Lower leg skin (tissue), 3 donors: ENCODE results near the gene MTAP.

Source experiments
- CTCF ChIP-seq, 3 donors: fragments of 450-650 bp; IDR thresholded peaks; one replicate each; pipeline ENCODE4 v1.5.1; 2016; ENCODE audit warnings: antibody characterized with exemption in 3 of 3, mild to moderate bottlenecking in 3 of 3, moderate library complexity in 2 of 3
- POLR2A ChIP-seq, 2 donors: fragments of 450-650 bp; IDR thresholded peaks; one replicate each; pipeline ENCODE4 v1.6.1; 2016 to 2017; ENCODE audit warnings: antibody characterized with exemption in 2 of 2, mild to moderate bottlenecking in 1 of 2, moderate library complexity in 1 of 2

GRCh38 chr9:21906881-21907280 lies 104.4 kb downstream of the MTAP start:
- TF ChIP-seq CTCF (IDR thresholded peaks at IDR 0.05) (no peak), POLR2A (IDR thresholded peaks at IDR 0.05) (no peak)
